Keratinocyte (primary cell): ENCODE results near the gene PIK3CD. TPM values are rescaled to one million over a fixed set of nuclear protein-coding genes. Genes with fewer than 3 reads are reported as not detected.
"Not testable (repeated sequence)": the region's sequence is repeated elsewhere in the genome, so short reads cannot be mapped to it uniquely, and the experiment has no call there.

Source experiments
- DNase-seq: peaks from one replicate; pipeline ENCODE4 v3.0.0-alpha.2; 2011; ENCODE audit warnings: low read depth, missing footprints, low spot score
- FAIRE-seq: peaks from 2 replicates; lab custom pipeline; 2011; peaks lifted over from hg19 to GRCh38; lab: Jason Lieb, UNC
- H2AFZ ChIP-seq: 2 replicates; pipeline ENCODE4 v1.6.0; 2012; ENCODE audit warnings: low read length, control low read depth, inconsistent platforms; ENCODE audit not compliant: control insufficient read depth
- H3K27ac ChIP-seq: 2 replicates; pipeline ENCODE4 v1.5.1; 2011; ENCODE audit warnings: low read length; ENCODE audit not compliant: control insufficient read depth, insufficient read depth
- H3K27me3 ChIP-seq: 3 replicates; pipeline ENCODE4 v1.6.0; 2011; ENCODE audit warnings: low read length; ENCODE audit not compliant: control insufficient read depth, insufficient read depth; ENCODE audit errors: extremely low read depth
- H3K36me3 ChIP-seq, 2 experiments: 2 replicates in 1 of 2; 3 replicates in 1 of 2; pipeline ENCODE4 v1.5.1; 2011; ENCODE audit warnings: low read length in 2 of 2, mild to moderate bottlenecking in 1 of 2; ENCODE audit not compliant: control insufficient read depth in 2 of 2, insufficient read depth in 2 of 2; ENCODE audit errors: extremely low read depth in 1 of 2
- H3K4me1 ChIP-seq: 3 replicates; pipeline ENCODE4 v1.5.1; 2011; ENCODE audit warnings: low read length; ENCODE audit not compliant: control insufficient read depth, insufficient read depth; ENCODE audit errors: extremely low read depth
- H3K4me2 ChIP-seq: 3 replicates; pipeline ENCODE4 v1.6.0; 2011; ENCODE audit warnings: low read depth, low read length; ENCODE audit not compliant: control insufficient read depth, insufficient read depth; ENCODE audit errors: extremely low read depth
- H3K4me3 ChIP-seq, 3 experiments: fragments of 200-600 bp in 1 of 3; sonication (generic) in 1 of 3; 2 replicates in 2 of 3; 3 replicates in 1 of 3; pipeline ENCODE4 v1.5.1; 2011 to 2016; ENCODE audit warnings: low read length in 3 of 3, mild to moderate bottlenecking in 3 of 3, control low read depth in 2 of 3, inconsistent platforms in 1 of 3, low read depth in 1 of 3, mixed read lengths in 1 of 3, mixed run types in 1 of 3, moderate library complexity in 1 of 3; ENCODE audit not compliant: control insufficient read depth in 2 of 3, insufficient read depth in 2 of 3; ENCODE audit errors: extremely low read depth in 1 of 3
- H3K79me2 ChIP-seq: 2 replicates; pipeline ENCODE4 v1.6.0; 2012; ENCODE audit warnings: low read length; ENCODE audit not compliant: control insufficient read depth, insufficient read depth
- H3K9ac ChIP-seq: 3 replicates; pipeline ENCODE4 v1.6.0; 2011; ENCODE audit warnings: low read length; ENCODE audit not compliant: control insufficient read depth, insufficient read depth; ENCODE audit errors: extremely low read depth
- H3K9me1 ChIP-seq: 3 replicates; pipeline ENCODE4 v1.6.0; 2011; ENCODE audit warnings: low read length; ENCODE audit not compliant: control insufficient read depth, insufficient read depth; ENCODE audit errors: extremely low read depth
- H3K9me3 ChIP-seq: 2 replicates; pipeline ENCODE4 v1.5.1; 2012; ENCODE audit warnings: low read depth, low read length; ENCODE audit not compliant: control insufficient read depth
- H4K20me1 ChIP-seq: 3 replicates; pipeline ENCODE4 v1.6.0; 2011; ENCODE audit warnings: low read length; ENCODE audit not compliant: control insufficient read depth, insufficient read depth; ENCODE audit errors: extremely low read depth
- CTCF ChIP-seq, 3 experiments: IDR thresholded peaks in 1 of 3; conservative IDR thresholded peaks in 1 of 3; optimal IDR thresholded peaks in 1 of 3; 2 replicates in 2 of 3; 3 replicates in 1 of 3; pipeline versions ENCODE3 to v1.5.1; 2011; ENCODE audit warnings: low read length in 3 of 3, mild to moderate bottlenecking in 3 of 3, moderate library complexity in 2 of 3, control low read depth in 1 of 3, inconsistent platforms in 1 of 3; ENCODE audit not compliant: insufficient read depth in 2 of 3; ENCODE audit errors: extremely low read depth in 1 of 3
- EZH2 ChIP-seq: IDR thresholded peaks from one replicate; pipeline ENCODE4 v1.6.1; 2012; ENCODE audit warnings: inconsistent platforms, mild to moderate bottlenecking, low read length, moderate library complexity
- dilution Hi-C: fragments of 300-500 bp; cut with MboI; formaldehyde crosslinking; loops from one replicate; pipeline ENCODE4 v1.7.0; 2020; ENCODE audit warnings: low sequenced_read_pairs; ENCODE audit not compliant: extremely low pct_ligation_motif_present
- polyA plus RNA-seq, 5 experiments: library from polyadenylated mRNA; depleted of rRNA in 3 of 5; stranded (reverse) in 3 of 5; stranded (forward) in 1 of 5; unstranded in 1 of 5; fragments of >200 nt; gene quantifications; 1 replicate in 1 of 5; 2 replicates in 3 of 5; 3 replicates in 1 of 5; pipeline versions ENCODE4 v1.2.1 to v1.2.3, GENCODE V29; 2011 to 2012; ENCODE audit warnings: missing spikeins in 2 of 5, low read depth in 1 of 5, low replicate concordance in 1 of 5

Gene PIK3CD
- polyA plus RNA-seq, 1 donor (not counting 4 experiments of a cell fraction or from before 2014, with no cell fraction given): 7.8 TPM

GRCh38 chr1:9760824-9761223, 109.3 kb downstream of the PIK3CD start:
- Histone ChIP-seq H4K20me1 (peaks cover 2% of the 10 kb centered on the region), H3K27me3 (no peaks in the 10 kb centered on the region), H3K79me2 (peaks cover 93% of the 10 kb centered on the region), H3K4me3 (no peak overlapping the region), H3K36me3 (peaks cover 6 to 17% of the 10 kb centered on the region in 2 experiments), H3K9me1 (no peaks in the 10 kb centered on the region), H3K27ac (no peak overlapping the region), H3K9ac (no peak overlapping the region), H3K9me3 (no peaks in the 10 kb centered on the region), H3K4me2 (no peak overlapping the region), H2AFZ (no peak overlapping the region), H3K4me1 (peaks cover 24% of the 10 kb centered on the region)
- no peak for FAIRE-seq
- DNase-seq: no peak
- dilution Hi-C loops: no loop called here
- no peak for TF ChIP-seq EZH2
- TF ChIP-seq CTCF (optimal IDR thresholded peaks at IDR 0.05 in 1 of 3, IDR thresholded peaks at IDR 0.05 in 1 of 3, conservative IDR thresholded peaks at IDR 0.05 in 1 of 3; ENCODE audit: extremely low read depth in 1 of 3, insufficient read depth in 2 of 3, low read length in 3 of 3): no peak

GRCh38 chr1:9761855-9762254, 110.3 kb downstream of the PIK3CD start:
- Histone ChIP-seq H4K20me1 (peaks cover 2% of the 10 kb centered on the region), H3K9ac (no peak overlapping the region), H3K27ac (no peak overlapping the region), H3K4me3 (no peak overlapping the region), H3K36me3 (peaks cover 6 to 17% of the 10 kb centered on the region in 2 experiments), H3K79me2 (peaks cover 87% of the 10 kb centered on the region), H3K9me3 (no peaks in the 10 kb centered on the region), H3K9me1 (no peaks in the 10 kb centered on the region), H3K4me1 (peaks cover 30% of the 10 kb centered on the region), H2AFZ (no peak overlapping the region), H3K27me3 (no peaks in the 10 kb centered on the region), H3K4me2 (no peak overlapping the region)
- TF ChIP-seq CTCF (optimal IDR thresholded peaks at IDR 0.05 in 1 of 3, IDR thresholded peaks at IDR 0.05 in 1 of 3, conservative IDR thresholded peaks at IDR 0.05 in 1 of 3; ENCODE audit: extremely low read depth in 1 of 3, insufficient read depth in 2 of 3, low read length in 3 of 3) (no peak), EZH2 (no peak)
- DNase-seq (no peak), FAIRE-seq (no peak)
- dilution Hi-C loops: no loop called here

- H3K9me3 ChIP-seq, H3K27ac ChIP-seq, H3K4me2 ChIP-seq, H3K9ac ChIP-seq, dilution Hi-C loops, DNase-seq, H4K20me1 ChIP-seq, H3K27me3 ChIP-seq, H2AFZ ChIP-seq, H3K4me3 ChIP-seq, H3K9me1 ChIP-seq, FAIRE-seq: not testable (repeated sequence)
- Histone ChIP-seq H3K4me1 (peaks cover 33% of the 10 kb centered on the region), H3K79me2 (peaks cover 82% of the 10 kb centered on the region), H3K36me3 (peaks cover 6 to 17% of the 10 kb centered on the region in 2 experiments)
Observed at GRCh38 chr1:9762446-9762845, 110.9 kb downstream of the PIK3CD start.
